Measurements from ENCODE around the gene NFIA. TPM values are rescaled to one million over a fixed set of nuclear protein-coding genes. Genes with fewer than 3 reads are reported as not detected.

Gene NFIA
- total and polyA plus RNA-seq, 9 of the 15 experiments (the other 6 are each of a cell fraction or from before 2014, with no cell fraction given), result 5.3 to 24.9 (median 9.8) TPM

DNA sequence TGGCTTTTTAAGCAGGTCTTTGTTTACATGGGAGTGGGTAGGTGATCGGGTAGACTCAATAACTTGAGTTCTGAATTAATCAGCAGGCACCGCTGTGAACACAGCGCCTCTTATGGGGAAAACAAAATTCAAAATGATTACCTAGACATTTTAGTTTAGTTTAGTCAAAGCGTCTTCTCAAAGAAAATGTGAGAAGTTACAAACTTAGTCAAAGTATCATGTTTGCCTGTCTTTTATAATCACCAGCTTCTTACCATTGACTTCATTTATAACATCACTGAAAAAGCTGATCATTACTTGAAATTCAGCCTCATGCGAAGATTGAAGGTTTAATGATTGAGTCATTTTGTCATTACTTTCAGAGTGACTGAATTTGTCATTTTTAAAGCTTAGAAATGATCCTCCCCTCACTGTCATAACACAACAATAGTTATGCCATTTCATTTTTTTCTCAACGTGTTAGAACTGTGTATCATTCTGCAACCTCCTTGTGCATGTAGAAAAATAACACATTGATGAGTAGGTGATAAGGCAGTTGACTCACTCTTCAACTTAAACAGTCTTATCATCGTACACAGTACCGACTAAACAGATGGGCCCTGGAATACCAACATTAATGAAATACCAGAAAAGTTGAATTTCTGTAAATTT, 188.5 kb downstream of the NFIA start (continued):
- no peak for TF ChIP-seq NFYB (IDR thresholded peaks at IDR 0.05; ENCODE audit: extremely low read depth, insufficient read length)
- TF ChIP-seq FIP1L1 (IDR thresholded peaks at IDR 0.05; ENCODE audit: low read depth, low read length, poor library complexity, severe bottlenecking), result no peak
- TF ChIP-seq, protein P1, sequence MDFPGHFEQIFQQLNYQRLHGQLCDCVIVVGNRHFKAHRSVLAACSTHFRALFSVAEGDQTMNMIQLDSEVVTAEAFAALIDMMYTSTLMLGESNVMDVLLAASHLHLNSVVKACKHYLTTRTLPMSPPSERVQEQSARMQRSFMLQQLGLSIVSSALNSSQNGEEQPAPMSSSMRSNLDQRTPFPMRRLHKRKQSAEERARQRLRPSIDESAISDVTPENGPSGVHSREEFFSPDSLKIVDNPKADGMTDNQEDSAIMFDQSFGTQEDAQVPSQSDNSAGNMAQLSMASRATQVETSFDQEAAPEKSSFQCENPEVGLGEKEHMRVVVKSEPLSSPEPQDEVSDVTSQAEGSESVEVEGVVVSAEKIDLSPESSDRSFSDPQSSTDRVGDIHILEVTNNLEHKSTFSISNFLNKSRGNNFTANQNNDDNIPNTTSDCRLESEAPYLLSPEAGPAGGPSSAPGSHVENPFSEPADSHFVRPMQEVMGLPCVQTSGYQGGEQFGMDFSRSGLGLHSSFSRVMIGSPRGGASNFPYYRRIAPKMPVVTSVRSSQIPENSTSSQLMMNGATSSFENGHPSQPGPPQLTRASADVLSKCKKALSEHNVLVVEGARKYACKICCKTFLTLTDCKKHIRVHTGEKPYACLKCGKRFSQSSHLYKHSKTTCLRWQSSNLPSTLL (IDR thresholded peaks at IDR 0.05), result no peak
- TF ChIP-seq TOE1 (IDR thresholded peaks at IDR 0.05; ENCODE audit: borderline replicate concordance), result no peak
- TF ChIP-seq TOE1 (CRISPR knock-in tag; IDR thresholded peaks at IDR 0.05; ENCODE audit: borderline replicate concordance, low read depth), result no peak
- TF ChIP-seq, protein P2, sequence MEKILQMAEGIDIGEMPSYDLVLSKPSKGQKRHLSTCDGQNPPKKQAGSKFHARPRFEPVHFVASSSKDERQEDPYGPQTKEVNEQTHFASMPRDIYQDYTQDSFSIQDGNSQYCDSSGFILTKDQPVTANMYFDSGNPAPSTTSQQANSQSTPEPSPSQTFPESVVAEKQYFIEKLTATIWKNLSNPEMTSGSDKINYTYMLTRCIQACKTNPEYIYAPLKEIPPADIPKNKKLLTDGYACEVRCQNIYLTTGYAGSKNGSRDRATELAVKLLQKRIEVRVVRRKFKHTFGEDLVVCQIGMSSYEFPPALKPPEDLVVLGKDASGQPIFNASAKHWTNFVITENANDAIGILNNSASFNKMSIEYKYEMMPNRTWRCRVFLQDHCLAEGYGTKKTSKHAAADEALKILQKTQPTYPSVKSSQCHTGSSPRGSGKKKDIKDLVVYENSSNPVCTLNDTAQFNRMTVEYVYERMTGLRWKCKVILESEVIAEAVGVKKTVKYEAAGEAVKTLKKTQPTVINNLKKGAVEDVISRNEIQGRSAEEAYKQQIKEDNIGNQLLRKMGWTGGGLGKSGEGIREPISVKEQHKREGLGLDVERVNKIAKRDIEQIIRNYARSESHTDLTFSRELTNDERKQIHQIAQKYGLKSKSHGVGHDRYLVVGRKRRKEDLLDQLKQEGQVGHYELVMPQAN (IDR thresholded peaks at IDR 0.05; ENCODE audit: borderline replicate concordance), result no peak
- TF ChIP-seq ZNF124 (CRISPR knock-in tag; IDR thresholded peaks at IDR 0.05), result no peak
- no peak for TF ChIP-seq MEF2A (IDR thresholded peaks at IDR 0.05; ENCODE audit: control insufficient read depth, low read depth, low read length)
- TF ChIP-seq MCM2 (IDR thresholded peaks at IDR 0.05; ENCODE audit: low read depth), result no peak
- TF ChIP-seq TBL1XR1 (IDR thresholded peaks at IDR 0.05; ENCODE audit: low read length in 2 of 2), result peak in 1 of 2 experiments; percentile 69; a peak in 2 of 4 replicates
- 0 out of 2 replicates have a peak, but pooled peaks have one; percentile 35 for TF ChIP-seq MBD2 (IDR thresholded peaks at IDR 0.05; ENCODE audit: borderline replicate concordance, low read depth)
- TF ChIP-seq KLF10 (CRISPR knock-in tag; IDR thresholded peaks at IDR 0.05), result no peak
- TF ChIP-seq SAP30 (IDR thresholded peaks at IDR 0.05; ENCODE audit: borderline replicate concordance, insufficient read depth, low read depth, low read length, poor library complexity, severe bottlenecking), result no peak
- TF ChIP-seq SREBF2 (CRISPR knock-in tag; IDR thresholded peaks at IDR 0.05), result no peak
- TF ChIP-seq CEBPB (tag; IDR thresholded peaks at IDR 0.05), result peak; percentile 64
- TF ChIP-seq SMC3 (conservative IDR thresholded peaks at IDR 0.05; ENCODE audit: insufficient read depth, low read depth, low read length), result no peak
- no peak for TF ChIP-seq PCBP1 (IDR thresholded peaks at IDR 0.05; ENCODE audit: low read depth, low read length, poor library complexity, severe bottlenecking)
- TF ChIP-seq, protein P3, sequence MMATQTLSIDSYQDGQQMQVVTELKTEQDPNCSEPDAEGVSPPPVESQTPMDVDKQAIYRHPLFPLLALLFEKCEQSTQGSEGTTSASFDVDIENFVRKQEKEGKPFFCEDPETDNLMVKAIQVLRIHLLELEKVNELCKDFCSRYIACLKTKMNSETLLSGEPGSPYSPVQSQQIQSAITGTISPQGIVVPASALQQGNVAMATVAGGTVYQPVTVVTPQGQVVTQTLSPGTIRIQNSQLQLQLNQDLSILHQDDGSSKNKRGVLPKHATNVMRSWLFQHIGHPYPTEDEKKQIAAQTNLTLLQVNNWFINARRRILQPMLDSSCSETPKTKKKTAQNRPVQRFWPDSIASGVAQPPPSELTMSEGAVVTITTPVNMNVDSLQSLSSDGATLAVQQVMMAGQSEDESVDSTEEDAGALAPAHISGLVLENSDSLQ (IDR thresholded peaks at IDR 0.05), result peak; percentile 38; the same call in 1 of the 2 replicates
- TF ChIP-seq, protein P4, sequence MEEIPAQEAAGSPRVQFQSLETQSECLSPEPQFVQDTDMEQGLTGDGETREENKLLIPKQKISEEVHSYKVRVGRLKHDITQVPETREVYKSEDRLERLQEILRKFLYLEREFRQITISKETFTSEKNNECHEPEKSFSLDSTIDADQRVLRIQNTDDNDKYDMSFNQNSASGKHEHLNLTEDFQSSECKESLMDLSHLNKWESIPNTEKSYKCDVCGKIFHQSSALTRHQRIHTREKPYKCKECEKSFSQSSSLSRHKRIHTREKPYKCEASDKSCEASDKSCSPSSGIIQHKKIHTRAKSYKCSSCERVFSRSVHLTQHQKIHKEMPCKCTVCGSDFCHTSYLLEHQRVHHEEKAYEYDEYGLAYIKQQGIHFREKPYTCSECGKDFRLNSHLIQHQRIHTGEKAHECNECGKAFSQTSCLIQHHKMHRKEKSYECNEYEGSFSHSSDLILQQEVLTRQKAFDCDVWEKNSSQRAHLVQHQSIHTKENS (CRISPR knock-in tag; IDR thresholded peaks at IDR 0.05), result no peak
- TF ChIP-seq ZNF445 (CRISPR knock-in tag; IDR thresholded peaks at IDR 0.05; ENCODE audit: low read depth), result no peak
